GM13977 (cell line): ENCODE data around the gene CREB3.

Source experiments
- DNase-seq: peaks from one replicate; pipeline ENCODE4 v3.0.0; 2012; ENCODE audit warnings: low spot score
- in situ Hi-C: fragments of 300-500 bp; cut with MboI; formaldehyde crosslinking; loops from one replicate; pipeline ENCODE4 v1.12.0; 2022; ENCODE audit warnings: low sequenced_read_pairs, low pct_unique_long_range_greater_than_20kb, mixed read lengths, inconsistent platforms; ENCODE audit not compliant: unreplicated experiment
- TF ChIP-seq, protein P1 (sequence below): IDR thresholded peaks from 2 replicates; pipeline ENCODE4 v1.5.1; 2012; ENCODE audit warnings: mild to moderate bottlenecking, control low read depth; ENCODE audit not compliant: insufficient read depth; ENCODE audit errors: extremely low read depth, missing control alignments

The CREB3 gene

DNA sequence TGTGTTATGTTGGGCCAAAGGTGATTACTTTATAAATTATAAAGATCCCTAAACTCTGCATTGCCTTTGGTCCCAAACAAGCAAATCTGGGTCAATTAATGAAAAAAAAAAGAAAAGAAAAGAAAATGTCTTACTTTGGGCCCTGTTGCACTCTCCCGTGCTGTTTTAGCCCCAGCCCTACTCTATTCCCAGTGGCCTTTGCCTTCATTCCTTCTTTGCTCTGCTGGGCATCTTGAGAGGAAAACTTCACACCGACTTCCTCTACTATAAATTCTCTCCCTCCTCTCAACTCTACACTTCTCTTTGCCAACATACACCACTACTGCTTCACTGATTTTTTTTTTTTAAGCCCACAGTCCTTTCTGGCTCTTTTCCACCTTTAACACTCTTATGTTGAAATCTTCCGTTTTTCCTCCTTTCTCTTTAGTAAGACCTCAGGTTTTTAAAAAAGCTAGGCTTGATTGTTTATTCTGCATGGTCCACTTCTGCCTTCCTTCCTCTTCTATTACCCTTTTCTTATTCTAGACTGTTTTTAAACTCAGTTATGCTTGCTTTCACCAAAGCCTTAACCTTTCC, 26.1 kb downstream of the CREB3 start:
- no peak for DNase-seq
- TF ChIP-seq, protein P1, sequence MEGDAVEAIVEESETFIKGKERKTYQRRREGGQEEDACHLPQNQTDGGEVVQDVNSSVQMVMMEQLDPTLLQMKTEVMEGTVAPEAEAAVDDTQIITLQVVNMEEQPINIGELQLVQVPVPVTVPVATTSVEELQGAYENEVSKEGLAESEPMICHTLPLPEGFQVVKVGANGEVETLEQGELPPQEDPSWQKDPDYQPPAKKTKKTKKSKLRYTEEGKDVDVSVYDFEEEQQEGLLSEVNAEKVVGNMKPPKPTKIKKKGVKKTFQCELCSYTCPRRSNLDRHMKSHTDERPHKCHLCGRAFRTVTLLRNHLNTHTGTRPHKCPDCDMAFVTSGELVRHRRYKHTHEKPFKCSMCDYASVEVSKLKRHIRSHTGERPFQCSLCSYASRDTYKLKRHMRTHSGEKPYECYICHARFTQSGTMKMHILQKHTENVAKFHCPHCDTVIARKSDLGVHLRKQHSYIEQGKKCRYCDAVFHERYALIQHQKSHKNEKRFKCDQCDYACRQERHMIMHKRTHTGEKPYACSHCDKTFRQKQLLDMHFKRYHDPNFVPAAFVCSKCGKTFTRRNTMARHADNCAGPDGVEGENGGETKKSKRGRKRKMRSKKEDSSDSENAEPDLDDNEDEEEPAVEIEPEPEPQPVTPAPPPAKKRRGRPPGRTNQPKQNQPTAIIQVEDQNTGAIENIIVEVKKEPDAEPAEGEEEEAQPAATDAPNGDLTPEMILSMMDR = no peak
- in situ Hi-C loops = no loop called here

DNA sequence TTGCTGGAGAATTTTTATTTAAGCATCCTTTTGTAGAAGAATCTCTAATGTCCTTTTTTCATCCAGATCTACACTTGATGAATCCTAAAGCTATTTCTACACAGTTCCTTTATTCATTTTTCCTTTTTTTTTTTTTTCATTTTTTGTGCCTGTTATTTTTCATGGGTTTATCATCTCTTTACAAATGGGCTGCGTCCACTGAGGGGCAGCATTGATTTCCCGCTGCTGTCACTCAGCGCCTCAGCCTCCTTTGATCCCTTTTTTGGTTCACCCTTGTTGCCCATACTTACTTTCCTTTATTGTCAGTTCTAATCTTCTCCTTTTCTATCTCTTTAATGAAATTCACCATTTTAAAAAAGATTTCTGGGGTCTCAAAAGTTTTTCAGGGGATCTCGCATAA, 27.3 kb downstream of the CREB3 start:
- TF ChIP-seq, protein P1 = no peak
- in situ Hi-C loops = no loop called here
- DNase-seq = no peak

DNA sequence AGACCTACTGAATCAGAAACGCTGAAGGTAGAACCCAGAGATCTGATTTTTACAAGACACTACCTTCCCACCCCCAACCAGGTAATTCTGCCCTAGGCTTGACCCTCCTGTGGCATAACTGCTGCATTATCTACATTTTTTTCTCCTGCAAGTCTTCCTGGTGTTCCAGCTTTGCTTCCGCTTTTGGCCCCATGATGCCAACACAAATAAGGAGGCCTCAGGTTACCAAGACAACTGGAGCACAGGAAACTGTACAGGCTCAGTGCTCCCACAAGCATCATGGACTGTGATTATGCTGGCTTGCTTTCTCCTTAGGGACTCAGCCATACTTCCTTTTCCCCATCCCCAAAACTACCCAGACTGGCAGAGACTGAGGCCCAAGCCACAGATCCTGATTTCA, 28.2 kb downstream of the CREB3 start:
- TF ChIP-seq, protein P1 = no peak
- DNase-seq = no peak

DNA sequence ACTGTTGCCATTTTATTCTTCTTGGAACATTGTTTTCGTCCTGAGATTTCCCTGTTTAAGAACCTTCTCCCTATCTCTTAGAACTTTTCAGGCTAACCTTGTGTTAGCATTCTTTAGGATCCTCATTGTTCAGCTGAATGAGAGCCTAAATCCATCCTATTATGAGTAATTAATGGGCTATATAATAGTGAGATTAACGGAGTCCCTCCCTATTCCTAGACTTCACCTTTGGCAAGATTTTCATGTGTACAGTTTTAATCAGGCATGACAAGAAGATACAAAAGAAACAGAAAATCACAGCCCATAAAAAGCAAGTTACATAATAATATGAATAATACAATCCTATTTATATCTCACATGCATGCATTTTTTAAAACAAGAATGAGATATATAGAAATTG, 30.7 kb downstream of the CREB3 start:
- TF ChIP-seq, protein P1 = no peak
- in situ Hi-C loops = no loop called here
- DNase-seq = no peak

More for the DNA sequence above, 28.2 kb downstream of the CREB3 start:
- in situ Hi-C loops = no loop called here

DNA sequence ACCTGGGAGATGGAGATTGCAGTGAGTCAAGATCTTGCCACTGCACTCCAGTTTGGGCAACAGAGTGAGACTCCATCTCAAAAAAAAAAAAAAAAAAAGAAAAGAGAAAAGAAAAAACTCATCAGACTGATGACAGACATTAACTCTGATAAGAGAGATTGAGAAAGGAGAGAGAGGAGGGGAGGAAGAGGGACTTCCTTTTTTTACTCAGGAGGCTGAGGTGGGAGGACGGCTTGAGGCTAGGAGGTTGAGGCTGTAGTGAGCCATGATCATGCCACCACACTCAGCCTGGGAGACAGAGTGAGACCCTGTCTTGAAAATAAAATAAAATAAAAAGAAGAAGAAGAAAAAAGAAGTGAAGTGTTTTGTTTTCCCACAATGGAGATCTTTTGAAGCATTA, 31.3 kb downstream of the CREB3 start:
- no peak for DNase-seq
- in situ Hi-C loops = no loop called here
- TF ChIP-seq, protein P1 = no peak

DNA sequence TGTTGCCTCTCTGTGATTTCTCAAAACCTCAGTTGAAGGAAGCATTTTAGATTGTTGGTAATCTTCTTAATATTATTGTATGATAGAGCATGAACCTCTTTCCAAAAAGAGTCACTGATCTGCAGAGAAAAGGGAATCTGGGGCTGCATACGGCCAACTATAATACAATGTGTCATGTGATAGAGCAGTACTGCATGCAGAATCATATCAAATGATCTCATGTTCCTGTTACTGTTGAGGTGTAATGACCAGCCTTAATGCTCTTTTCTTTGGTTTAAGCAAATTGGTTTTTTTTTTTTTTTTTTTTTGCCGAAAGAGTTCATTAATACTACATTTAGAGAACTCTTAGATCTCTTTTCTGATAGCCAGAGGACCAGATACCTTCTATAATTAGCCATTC, 34.5 kb downstream of the CREB3 start:
- TF ChIP-seq, protein P1 = no peak
- no peak for DNase-seq
- in situ Hi-C loops = no loop called here

DNA sequence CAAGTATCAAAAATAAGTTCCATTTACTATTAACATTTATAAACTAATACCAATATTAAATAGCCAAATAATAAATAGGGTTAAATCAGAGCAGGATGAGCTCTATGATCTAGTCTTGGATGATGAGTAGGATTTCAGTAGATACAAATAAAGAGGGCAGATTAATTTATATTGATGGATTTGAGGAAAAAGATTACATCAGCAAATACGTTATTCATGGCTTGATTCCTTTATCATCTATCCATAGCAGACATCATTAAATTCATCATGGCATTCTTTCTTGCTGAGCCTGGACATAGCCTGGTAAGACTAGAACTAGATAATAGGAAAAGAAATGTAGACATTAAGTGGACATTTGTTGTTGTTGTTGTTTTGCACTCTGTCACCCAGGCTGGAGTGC, 35.0 kb downstream of the CREB3 start:
- TF ChIP-seq, protein P1 = no peak
- in situ Hi-C loops = no loop called here
- DNase-seq = no peak
